HFFc6 (cell line): Measurements from ENCODE around the gene FRS3. TPM values are rescaled to one million over a fixed set of nuclear protein-coding genes. Genes with fewer than 3 reads are reported as not detected.

Source experiments
- DNase-seq: peaks from one replicate; pipeline ENCODE4 v3.0.0-alpha.2; 2018
- H3K27ac Mint-ChIP-seq: 2 replicates; pipeline ENCODE4 v1.8.0; 2020; ENCODE audit warnings: mild to moderate bottlenecking, mixed read lengths
- H3K27me3 Mint-ChIP-seq: 2 replicates; pipeline ENCODE4 v1.8.0; 2021; ENCODE audit warnings: mild to moderate bottlenecking, moderate library complexity, mixed read lengths; ENCODE audit not compliant: insufficient read depth
- H3K36me3 Mint-ChIP-seq: 2 replicates; pipeline ENCODE4 v1.8.0; 2021; ENCODE audit warnings: low read depth, mixed read lengths
- H3K4me1 Mint-ChIP-seq: 2 replicates; pipeline ENCODE4 v1.8.0; 2020; ENCODE audit warnings: low read depth, mixed read lengths
- H3K4me3 Mint-ChIP-seq: 2 replicates; pipeline ENCODE4 v1.8.0; 2020; ENCODE audit warnings: mild to moderate bottlenecking, moderate library complexity, mixed read lengths
- H3K9me3 Mint-ChIP-seq: 2 replicates; pipeline ENCODE4 v1.8.0; 2020; ENCODE audit warnings: mild to moderate bottlenecking, mixed read lengths
- total RNA-seq, 6 experiments: library from RNA; stranded (reverse); fragmentation: NEBNext Ultra II Directional; extraction: Animal tissue kit (Norgen Biotek cat#: 25700); gene quantifications; 2 replicates in 1 of 6; 3 replicates in 5 of 6; pipeline ENCODE4 v1.2.3, GENCODE V29; 2021
- TF ChIP-seq, protein P1 (sequence below): fragments of 200-600 bp; sonication (generic); IDR thresholded peaks from 2 replicates; pipeline ENCODE4 v1.5.0; 2021; ENCODE audit warnings: antibody characterized with exemption, mild to moderate bottlenecking

Gene FRS3
- total RNA-seq, 6 experiments from 2014 or later = 2.5 to 3.4 (median 2.9) TPM

DNA sequence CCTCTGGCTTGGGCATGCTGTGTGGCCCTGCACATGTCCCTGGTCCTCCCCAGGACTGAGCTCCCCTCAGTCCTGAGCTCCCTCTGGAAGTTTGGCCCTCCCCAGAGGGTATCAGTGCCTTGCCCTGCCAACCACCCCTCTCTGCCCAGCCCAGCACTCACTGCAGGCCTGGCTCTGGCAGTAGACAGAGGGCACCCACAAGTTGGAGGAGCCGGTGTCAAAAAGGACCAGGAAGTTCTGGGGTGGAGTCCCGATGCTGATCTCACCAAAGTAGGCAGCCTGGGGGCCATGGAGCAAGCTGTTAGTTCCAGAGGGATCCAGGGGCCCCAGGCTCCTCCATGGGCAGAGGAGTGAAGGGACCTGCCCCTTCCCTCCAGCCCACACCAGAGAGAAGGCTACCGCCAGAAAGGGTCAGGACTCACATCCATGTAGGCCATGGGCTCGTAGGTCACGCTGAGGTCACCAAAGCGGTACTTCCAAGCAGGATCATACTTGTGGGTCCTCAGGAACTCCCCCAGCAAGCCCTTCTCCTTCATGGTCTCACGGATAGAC is 35.4 kb downstream of the FRS3 start:
- Mint-ChIP-seq H3K27ac (no peak overlapping the region), H3K27me3 (peaks cover 16% of the 10 kb centered on the region), H3K4me3 (no peak overlapping the region), H3K9me3 (no peaks in the 10 kb centered on the region), H3K4me1 (peaks cover 9% of the 10 kb centered on the region), H3K36me3 (no peaks in the 10 kb centered on the region)
- no peak for DNase-seq
- TF ChIP-seq, protein P1, sequence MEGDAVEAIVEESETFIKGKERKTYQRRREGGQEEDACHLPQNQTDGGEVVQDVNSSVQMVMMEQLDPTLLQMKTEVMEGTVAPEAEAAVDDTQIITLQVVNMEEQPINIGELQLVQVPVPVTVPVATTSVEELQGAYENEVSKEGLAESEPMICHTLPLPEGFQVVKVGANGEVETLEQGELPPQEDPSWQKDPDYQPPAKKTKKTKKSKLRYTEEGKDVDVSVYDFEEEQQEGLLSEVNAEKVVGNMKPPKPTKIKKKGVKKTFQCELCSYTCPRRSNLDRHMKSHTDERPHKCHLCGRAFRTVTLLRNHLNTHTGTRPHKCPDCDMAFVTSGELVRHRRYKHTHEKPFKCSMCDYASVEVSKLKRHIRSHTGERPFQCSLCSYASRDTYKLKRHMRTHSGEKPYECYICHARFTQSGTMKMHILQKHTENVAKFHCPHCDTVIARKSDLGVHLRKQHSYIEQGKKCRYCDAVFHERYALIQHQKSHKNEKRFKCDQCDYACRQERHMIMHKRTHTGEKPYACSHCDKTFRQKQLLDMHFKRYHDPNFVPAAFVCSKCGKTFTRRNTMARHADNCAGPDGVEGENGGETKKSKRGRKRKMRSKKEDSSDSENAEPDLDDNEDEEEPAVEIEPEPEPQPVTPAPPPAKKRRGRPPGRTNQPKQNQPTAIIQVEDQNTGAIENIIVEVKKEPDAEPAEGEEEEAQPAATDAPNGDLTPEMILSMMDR = no peak

DNA sequence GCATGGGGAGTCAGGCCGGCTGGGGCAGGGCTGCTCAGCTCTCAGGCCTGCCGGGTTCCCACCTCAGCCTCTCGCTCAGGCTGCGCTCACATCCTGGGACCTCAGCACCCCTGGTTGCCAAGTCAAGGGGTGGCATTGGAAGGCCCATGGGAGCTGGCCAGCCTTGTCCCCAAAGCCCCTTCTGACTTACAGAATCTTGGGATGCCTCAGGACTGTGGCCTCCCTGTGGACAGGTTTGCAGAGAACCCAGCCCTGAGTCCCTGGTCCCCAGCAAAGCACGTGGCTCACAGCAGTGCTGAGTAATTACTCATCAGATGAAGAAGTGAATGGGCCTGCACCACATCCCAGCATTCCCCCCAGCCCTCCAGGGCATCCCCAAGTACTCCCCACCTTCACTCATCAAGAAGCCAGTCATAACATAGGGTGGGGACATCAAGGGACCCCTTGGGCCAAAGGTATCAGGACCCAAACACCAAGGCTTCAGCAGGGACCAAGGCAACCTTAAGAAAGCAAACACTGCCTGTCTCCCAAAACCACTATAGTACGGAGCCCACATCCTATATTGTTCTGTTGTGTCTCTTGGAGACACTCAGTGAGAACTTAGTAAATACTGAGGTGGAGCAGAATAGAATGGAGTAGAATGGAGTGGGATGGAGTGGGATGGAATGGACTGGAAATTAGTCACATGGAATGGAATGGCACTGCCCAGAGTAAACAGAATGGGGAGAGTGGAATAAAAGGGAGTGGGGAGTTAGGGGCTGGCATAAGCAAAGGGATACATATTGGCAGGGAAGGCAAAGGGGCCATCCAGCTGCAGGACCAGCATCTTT is 36.1 kb downstream of the FRS3 start:
- Mint-ChIP-seq H3K36me3 (no peaks in the 10 kb centered on the region), H3K4me3 (no peak overlapping the region), H3K27ac (no peak overlapping the region), H3K9me3 (no peaks in the 10 kb centered on the region), H3K4me1 (peaks cover 14% of the 10 kb centered on the region), H3K27me3 (peaks cover 16% of the 10 kb centered on the region)
- TF ChIP-seq, protein P1 = no peak
- DNase-seq = peak; percentile 25

DNA sequence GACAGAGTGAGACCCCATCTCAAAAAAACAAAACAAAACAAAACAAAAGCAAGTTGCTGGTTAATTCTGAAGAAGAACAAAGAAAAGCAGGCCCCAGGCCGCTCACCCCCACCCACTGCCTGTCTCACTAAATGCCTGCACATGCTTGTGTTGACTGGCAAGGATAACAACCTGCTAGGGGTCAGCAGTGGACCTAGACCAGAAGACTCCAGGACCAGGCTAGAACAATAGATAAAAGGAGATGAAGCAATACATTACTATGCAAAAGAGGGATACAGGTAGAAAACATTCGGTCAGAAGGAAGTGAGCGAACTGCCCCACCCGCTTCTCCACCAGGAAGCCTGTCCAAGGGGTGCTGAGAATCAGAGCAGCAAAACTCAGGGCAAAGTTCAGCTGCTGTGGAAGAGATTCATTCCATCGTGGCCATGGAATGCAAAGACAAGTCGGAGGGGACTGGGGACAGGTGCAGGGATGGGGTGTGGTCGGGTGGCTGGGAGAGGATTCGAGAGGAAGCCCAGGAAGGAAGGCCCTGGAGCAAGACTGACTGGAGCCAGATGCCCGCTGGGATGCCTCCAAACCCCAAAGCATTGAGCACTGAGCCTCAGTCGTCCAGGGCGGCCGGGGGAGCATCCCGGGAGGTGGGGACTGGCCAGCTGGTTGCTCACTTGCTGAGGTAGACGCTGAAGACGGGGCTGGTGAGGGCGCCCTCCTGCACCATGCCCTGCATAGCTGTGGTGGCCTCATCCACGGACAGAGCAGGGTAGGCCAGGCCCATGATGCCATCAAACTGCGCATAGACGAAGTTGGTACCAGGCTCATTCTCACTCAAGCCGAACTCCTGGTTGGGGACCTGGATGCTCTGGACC is 37.8 kb downstream of the FRS3 start:
- peaks cover 16% of the 10 kb centered on the region for H3K27me3 Mint-ChIP-seq
- no peak for DNase-seq

GRCh38 chr6:41740366-41741162 is 39.1 kb downstream of the FRS3 start:
- H3K4me1 Mint-ChIP-seq = peaks cover 14% of the 10 kb centered on the region
- H3K36me3 Mint-ChIP-seq = no peaks in the 10 kb centered on the region
- H3K4me3 Mint-ChIP-seq = no peak overlapping the region
- no peak overlapping the region for H3K27ac Mint-ChIP-seq
- H3K27me3 Mint-ChIP-seq = peaks cover 15% of the 10 kb centered on the region
- no peak for DNase-seq
- H3K9me3 Mint-ChIP-seq = no peaks in the 10 kb centered on the region
- TF ChIP-seq, protein P1 = no peak

More for the DNA sequence above, 37.8 kb downstream of the FRS3 start:
- H3K9me3 Mint-ChIP-seq = no peaks in the 10 kb centered on the region
- TF ChIP-seq, protein P1 = no peak
- H3K27ac Mint-ChIP-seq = no peak overlapping the region
- peaks cover 14% of the 10 kb centered on the region for H3K4me1 Mint-ChIP-seq
- H3K4me3 Mint-ChIP-seq = no peak overlapping the region
- H3K36me3 Mint-ChIP-seq = no peaks in the 10 kb centered on the region

DNA sequence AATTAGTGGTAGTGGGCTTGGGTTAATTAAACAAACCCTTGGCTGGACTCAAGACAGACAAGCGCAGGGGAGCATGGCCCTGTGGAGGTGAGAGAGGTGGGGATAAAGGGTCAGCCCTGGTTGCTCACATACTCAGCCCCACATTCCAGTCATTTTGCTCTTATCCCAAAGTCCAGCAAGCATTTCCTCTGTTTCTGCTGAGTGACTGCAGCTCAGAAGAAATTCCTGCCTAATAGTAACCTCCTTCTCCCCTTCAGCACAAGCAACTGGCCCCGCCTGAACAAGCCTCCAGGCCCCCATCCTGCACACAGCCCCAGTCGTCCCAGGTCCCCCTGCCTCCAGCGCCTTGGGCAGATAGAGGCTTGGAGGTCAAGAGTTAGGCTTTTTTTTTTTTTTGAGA is 40.7 kb downstream of the FRS3 start:
- Mint-ChIP-seq H3K4me1 (peaks cover 13% of the 10 kb centered on the region), H3K27me3 (peaks cover 11% of the 10 kb centered on the region), H3K4me3 (no peak overlapping the region), H3K27ac (no peak overlapping the region), H3K9me3 (no peaks in the 10 kb centered on the region), H3K36me3 (no peaks in the 10 kb centered on the region)
- no peak for DNase-seq
- TF ChIP-seq, protein P1 = no peak
